CD4-positive, CD25-positive, alpha-beta regulatory T cell (primary cell): ENCODE data around the gene C1QTNF2. TPM values are rescaled to one million over a fixed set of nuclear protein-coding genes. Genes with fewer than 3 reads are reported as not detected.

ENCODE experiments used
- ATAC-seq, 2 donors: fragments of 150-1000 bp; cut with Tn5 transposase; one replicate each; pipeline ENCODE4 v1.10.0; 2021; ENCODE audit warnings: low read depth in 2 of 2, moderate number of reproducible peaks in 2 of 2, moderate library complexity in 1 of 2
- DNase-seq, 3 donors: peaks; one replicate each; pipeline versions ENCODE4 v3.0.0 to v3.0.0-alpha.2; 2012 to 2022; ENCODE audit warnings: mixed read lengths in 1 of 3
- H3K27ac ChIP-seq: one replicate; pipeline ENCODE4 v1.7.0; 2013; ENCODE audit warnings: mild to moderate bottlenecking, low read length; ENCODE audit not compliant: insufficient read depth, poor library complexity, severe bottlenecking
- H3K27me3 ChIP-seq: one replicate; pipeline ENCODE4 v1.7.0; 2013; ENCODE audit warnings: low read length; ENCODE audit not compliant: control insufficient read depth, insufficient read depth
- H3K36me3 ChIP-seq: one replicate; pipeline ENCODE4 v1.7.0; 2013; ENCODE audit warnings: mild to moderate bottlenecking, low read length, moderate library complexity; ENCODE audit not compliant: control insufficient read depth, insufficient read depth
- H3K4me1 ChIP-seq: 2 replicates; pipeline ENCODE4 v1.7.0; 2013; ENCODE audit warnings: mild to moderate bottlenecking, low read length; ENCODE audit not compliant: insufficient read depth, control insufficient read depth, poor library complexity, severe bottlenecking
- H3K4me3 ChIP-seq: one replicate; pipeline ENCODE4 v1.7.0; 2013; ENCODE audit warnings: low read depth, mild to moderate bottlenecking, low read length, moderate library complexity
- H3K9me3 ChIP-seq, 2 experiments: 1 replicate in 1 of 2; 2 replicates in 1 of 2; pipeline ENCODE4 v1.7.0; 2013; ENCODE audit warnings: low read length in 2 of 2, mild to moderate bottlenecking in 1 of 2, moderate library complexity in 1 of 2; ENCODE audit not compliant: control insufficient read depth in 2 of 2
- H3K27ac Mint-ChIP-seq, 3 donors: one replicate each; pipeline ENCODE4 v1.8.0; 2020 to 2022; ENCODE audit warnings: mild to moderate bottlenecking in 3 of 3, mixed read lengths in 3 of 3, moderate library complexity in 2 of 3
- H3K27me3 Mint-ChIP-seq: one replicate; pipeline ENCODE4 v1.8.0; 2022; ENCODE audit warnings: mild to moderate bottlenecking, mixed read lengths
- H3K36me3 Mint-ChIP-seq: one replicate; pipeline ENCODE4 v1.8.0; 2020; ENCODE audit warnings: mixed read lengths
- H3K4me1 Mint-ChIP-seq, 4 donors: one replicate each; pipeline ENCODE4 v1.8.0; 2020 to 2022; ENCODE audit warnings: mixed read lengths in 4 of 4, mild to moderate bottlenecking in 1 of 4
- H3K4me3 Mint-ChIP-seq, 4 donors: one replicate each; pipeline ENCODE4 v1.8.0; 2020 to 2022; ENCODE audit warnings: mild to moderate bottlenecking in 4 of 4, mixed read lengths in 4 of 4, moderate library complexity in 3 of 4
- H3K9me3 Mint-ChIP-seq, 7 donors: one replicate each; pipeline ENCODE4 v1.8.0; 2020 to 2022; ENCODE audit warnings: mixed read lengths in 7 of 7, mild to moderate bottlenecking in 3 of 7, moderate library complexity in 2 of 7
- polyA plus RNA-seq, 4 donors: library from polyadenylated mRNA; unstranded; fragments of 300-500 nt; fragmentation: Illumina TruSeq; gene quantifications; one replicate each; pipeline ENCODE4 v1.2.3, GENCODE V29; 2021
- total RNA-seq: library from RNA; stranded (reverse); gene quantifications from one replicate; pipeline ENCODE4 v1.2.3, GENCODE V29; 2022

The C1QTNF2 gene
- total RNA-seq = not detected
- polyA plus RNA-seq = not detected

- no peaks in the 10 kb centered on the region for H3K36me3 ChIP-seq
- no peak for ATAC-seq
- H3K36me3 Mint-ChIP-seq = no peaks in the 10 kb centered on the region
These were observed at the start of gene C1QTNF2 for GRCh38 chr5:160369990-160370712. TSS of gene C1QTNF2 (minus strand) at chr5:160370626. CDS start at chr5:160355011, 15,615 bp downstream.

GRCh38 chr5:160420331-160420610 lies 49.8 kb upstream of the C1QTNF2 start:
- peak overlapping the region; percentile 96 to 99 (median 97) for H3K4me3 Mint-ChIP-seq
- H3K27me3 ChIP-seq = no peaks in the 10 kb centered on the region
- H3K9me3 Mint-ChIP-seq = no peaks in the 10 kb centered on the region
- peaks cover 5% of the 10 kb centered on the region for H3K27me3 Mint-ChIP-seq
- H3K36me3 Mint-ChIP-seq = peaks cover 5% of the 10 kb centered on the region
- peaks cover 72% of the 10 kb centered on the region for H3K4me1 ChIP-seq
- peaks cover 2% of the 10 kb centered on the region for H3K36me3 ChIP-seq
- no peaks in the 10 kb centered on the region for H3K9me3 ChIP-seq
- DNase-seq (no peak), ATAC-seq (no peak)
- H3K4me1 Mint-ChIP-seq = peaks cover 57 to 96% (median 78%) of the 10 kb centered on the region in 4 donors
- H3K27ac Mint-ChIP-seq = peak overlapping the region; percentile 58 to 99 (median 98)
- H3K4me3 ChIP-seq = peak overlapping the region; percentile 90
- peak overlapping the region; percentile 90 for H3K27ac ChIP-seq

More at GRCh38 chr5:160369990-160370712, at the start of gene C1QTNF2:
- no peak within 1 kb of the TSS for H3K27ac ChIP-seq
- peaks cover 0 to 17% (median 3%) of the 10 kb centered on the region in 4 donors for H3K4me1 Mint-ChIP-seq
- H3K9me3 Mint-ChIP-seq = no peaks in the 10 kb centered on the region
- H3K27ac Mint-ChIP-seq = no peak within 1 kb of the TSS
- peaks cover 5% of the 10 kb centered on the region for H3K4me1 ChIP-seq
- no peak within 1 kb of the TSS for H3K4me3 ChIP-seq
- peaks cover 54% of the 10 kb centered on the region for H3K27me3 Mint-ChIP-seq
- no peak for DNase-seq
- H3K4me3 Mint-ChIP-seq = peak within 1 kb of the TSS in 3 of 4 donors; percentile 1 to 67 (median 39)
- H3K27me3 ChIP-seq = peaks cover 50% of the 10 kb centered on the region
- H3K9me3 ChIP-seq = no peaks in the 10 kb centered on the region

- Histone ChIP-seq H3K36me3 (peaks cover 6% of the 10 kb centered on the region), H3K9me3 (no peaks in the 10 kb centered on the region), H3K4me1 (peaks cover 66% of the 10 kb centered on the region), H3K27ac (peak overlapping the region; percentile 90), H3K4me3 (peak overlapping the region; percentile 90), H3K27me3 (no peaks in the 10 kb centered on the region)
- H3K9me3 Mint-ChIP-seq = no peaks in the 10 kb centered on the region
- H3K27me3 Mint-ChIP-seq = peaks cover 5% of the 10 kb centered on the region
- peaks cover 11% of the 10 kb centered on the region for H3K36me3 Mint-ChIP-seq
- H3K27ac Mint-ChIP-seq = peak overlapping the region; percentile 98 to 100 (median 99)
- DNase-seq (peak in 1 of 3 donors; percentile 37), ATAC-seq (no peak)
- H3K4me1 Mint-ChIP-seq = peaks cover 51 to 95% (median 77%) of the 10 kb centered on the region in 4 donors
- H3K4me3 Mint-ChIP-seq = peak overlapping the region; percentile 96 to 99 (median 97)
These were observed 49.3 kb upstream of the C1QTNF2 start for GRCh38 chr5:160419458-160420330.

GRCh38 chr5:160418561-160419457 lies 48.4 kb upstream of the C1QTNF2 start, which contains the start of gene SLU7:
TSS of gene SLU7 (minus strand) at chr5:160419081. CDS start at chr5:160415294, 3,787 bp downstream.
- Mint-ChIP-seq H3K4me1 (peaks cover 42 to 86% (median 68%) of the 10 kb centered on the region in 4 donors), H3K27me3 (peaks cover 5% of the 10 kb centered on the region), H3K36me3 (peaks cover 13% of the 10 kb centered on the region), H3K4me3 (peak within 1 kb of the TSS; percentile 96 to 99 (median 97)), H3K9me3 (no peaks in the 10 kb centered on the region), H3K27ac (peak within 1 kb of the TSS; percentile 98 to 100 (median 99))
- DNase-seq (peak; percentile 86 to 96 (median 91)), ATAC-seq (peak; percentile 74 to 77)
- H3K4me3 ChIP-seq = peak within 1 kb of the TSS; percentile 90
- peaks cover 57% of the 10 kb centered on the region for H3K4me1 ChIP-seq
- H3K9me3 ChIP-seq = no peaks in the 10 kb centered on the region
- H3K27ac ChIP-seq = peak within 1 kb of the TSS; percentile 90
- peaks cover 15% of the 10 kb centered on the region for H3K36me3 ChIP-seq
- no peaks in the 10 kb centered on the region for H3K27me3 ChIP-seq

GRCh38 chr5:160399402-160400353 lies 29.3 kb upstream of the C1QTNF2 start, which contains the start of gene FAM200C:
TSS of gene FAM200C (minus strand) at chr5:160400054. CDS start at chr5:160395490, 4,564 bp downstream.
- no peaks in the 10 kb centered on the region for H3K9me3 ChIP-seq
- peak; percentile 54 to 55 for ATAC-seq
- peaks cover 11% of the 10 kb centered on the region for H3K4me1 ChIP-seq
- peak within 1 kb of the TSS; percentile 88 for H3K4me3 ChIP-seq
- Mint-ChIP-seq H3K9me3 (no peaks in the 10 kb centered on the region), H3K36me3 (peaks cover 15% of the 10 kb centered on the region), H3K4me1 (peaks cover 8 to 17% (median 13%) of the 10 kb centered on the region in 4 donors), H3K4me3 (peak within 1 kb of the TSS; percentile 91 to 96 (median 92)), H3K27me3 (no peaks in the 10 kb centered on the region), H3K27ac (peak within 1 kb of the TSS; percentile 42 to 91 (median 88))
- peak within 1 kb of the TSS; percentile 8 for H3K27ac ChIP-seq
- peaks cover 32% of the 10 kb centered on the region for H3K36me3 ChIP-seq
- no peaks in the 10 kb centered on the region for H3K27me3 ChIP-seq
- DNase-seq = peak; percentile 40 to 71 (median 53)

GRCh38 chr5:160398806-160399205 lies 28.4 kb upstream of the C1QTNF2 start:
- no peak for DNase-seq

More at GRCh38 chr5:160398806-160399205, 28.4 kb upstream of the C1QTNF2 start:
- no peaks in the 10 kb centered on the region for H3K9me3 ChIP-seq
- H3K36me3 ChIP-seq = peaks cover 23% of the 10 kb centered on the region
- peaks cover 11% of the 10 kb centered on the region for H3K4me1 ChIP-seq
- no peaks in the 10 kb centered on the region for H3K27me3 ChIP-seq
- H3K36me3 Mint-ChIP-seq = peaks cover 8% of the 10 kb centered on the region
- H3K27ac Mint-ChIP-seq = peak overlapping the region in 1 of 3 donors; percentile 41
- ATAC-seq = no peak
- no peak overlapping the region for H3K27ac ChIP-seq
- peaks cover 8 to 17% (median 13%) of the 10 kb centered on the region in 4 donors for H3K4me1 Mint-ChIP-seq
- no peaks in the 10 kb centered on the region for H3K9me3 Mint-ChIP-seq
- peak overlapping the region; percentile 91 to 96 (median 92) for H3K4me3 Mint-ChIP-seq
- no peaks in the 10 kb centered on the region for H3K27me3 Mint-ChIP-seq
- H3K4me3 ChIP-seq = no peak overlapping the region
